HG03097 (cell line): ENCODE data around the gene VAV2.

Experiments used
- ATAC-seq: cut with Tn5 transposase; IDR thresholded peaks from one replicate; pipeline ENCODE4 v1.9.1; 2021; ENCODE audit not compliant: unreplicated experiment, low FRiP score

The VAV2 gene

DNA sequence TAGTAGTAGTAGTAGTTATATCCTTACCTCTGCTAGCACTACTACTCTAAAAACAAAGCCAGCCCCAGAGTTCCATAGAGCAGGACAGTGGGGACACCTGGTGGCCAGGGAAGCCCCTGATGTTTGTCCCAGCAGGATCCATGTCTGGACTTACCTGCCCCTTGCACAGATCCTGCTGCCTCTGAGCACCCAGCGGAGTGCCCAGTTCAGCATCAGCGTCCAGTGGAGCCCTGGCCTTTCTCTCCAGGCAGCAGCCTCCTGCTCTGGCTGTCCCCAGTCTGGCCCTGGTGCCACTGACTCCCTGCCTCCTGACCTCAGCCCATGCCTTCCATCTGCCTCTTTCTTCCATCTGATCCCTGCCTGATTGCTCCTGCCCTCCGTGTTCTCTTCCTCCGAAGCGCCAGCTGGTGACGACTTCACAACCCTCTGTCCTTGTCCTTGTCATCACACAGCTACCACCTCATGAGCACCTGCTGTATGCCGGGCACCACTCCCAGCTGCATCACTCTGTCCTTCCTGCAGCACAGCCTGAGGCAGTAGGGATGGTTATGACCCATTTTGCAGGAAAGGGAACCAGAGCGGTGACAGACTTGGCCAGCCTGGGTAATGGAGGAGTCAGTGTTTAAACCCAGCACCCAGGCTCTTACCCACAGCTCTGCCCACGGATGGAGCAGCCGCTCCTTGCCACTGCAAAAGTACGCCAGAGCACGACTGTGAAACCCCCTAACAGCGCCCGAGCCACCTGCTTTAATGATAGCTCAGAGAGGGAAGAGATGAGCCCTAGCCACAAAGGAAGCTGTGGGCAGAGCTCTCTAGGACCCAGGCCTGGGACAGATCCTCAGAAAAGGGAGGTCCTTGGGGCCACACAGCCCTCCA is 265.5 kb downstream of the VAV2 start:
- no peak for ATAC-seq

- ATAC-seq: no peak
Measured at GRCh38 chr9:133725886-133726285, 266.2 kb downstream of the VAV2 start.

- no peak for ATAC-seq
Measured at GRCh38 chr9:133718563-133719315, 273.4 kb downstream of the VAV2 start.

- no peak for ATAC-seq
Measured at GRCh38 chr9:133717113-133718031, 274.8 kb downstream of the VAV2 start.

GRCh38 chr9:133716564-133717112 is 275.5 kb downstream of the VAV2 start:
- no peak for ATAC-seq

DNA sequence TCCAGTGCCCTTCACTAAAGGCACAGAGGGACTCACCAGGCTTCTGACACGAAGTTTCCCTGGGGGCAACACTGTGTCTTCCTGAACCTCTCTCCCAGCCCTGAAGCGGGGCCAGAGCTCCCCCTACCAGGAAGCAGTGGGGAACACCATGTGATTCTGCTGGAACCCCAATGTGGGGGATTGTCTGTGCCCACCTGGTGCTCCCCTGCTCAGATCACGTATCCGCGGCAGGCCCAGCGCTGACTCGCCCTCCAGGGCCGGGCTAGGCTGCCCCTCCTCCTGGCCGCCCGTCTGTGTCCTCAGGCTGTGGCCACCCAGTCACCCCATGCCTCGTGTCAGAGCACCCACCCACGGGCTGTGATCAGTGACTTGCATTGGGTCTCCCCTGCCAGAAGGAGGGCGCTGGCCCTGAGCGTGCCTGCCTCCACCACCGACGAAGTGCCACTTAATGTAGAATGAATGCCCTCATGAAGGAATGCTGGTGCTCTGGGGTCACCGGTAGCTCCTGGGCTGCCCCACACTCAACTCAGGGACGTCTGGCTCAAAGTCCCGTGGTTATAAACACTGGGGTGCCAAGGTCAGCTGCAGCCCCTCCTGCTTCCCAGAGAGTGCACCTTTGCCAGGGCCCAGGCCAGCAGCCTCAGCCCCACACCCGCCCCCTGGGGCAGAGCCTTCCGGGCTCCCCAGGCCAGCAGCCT is 276.1 kb downstream of the VAV2 start:
- no peak for ATAC-seq

GRCh38 chr9:133715295-133715865 is 276.7 kb downstream of the VAV2 start:
- ATAC-seq: no peak

DNA sequence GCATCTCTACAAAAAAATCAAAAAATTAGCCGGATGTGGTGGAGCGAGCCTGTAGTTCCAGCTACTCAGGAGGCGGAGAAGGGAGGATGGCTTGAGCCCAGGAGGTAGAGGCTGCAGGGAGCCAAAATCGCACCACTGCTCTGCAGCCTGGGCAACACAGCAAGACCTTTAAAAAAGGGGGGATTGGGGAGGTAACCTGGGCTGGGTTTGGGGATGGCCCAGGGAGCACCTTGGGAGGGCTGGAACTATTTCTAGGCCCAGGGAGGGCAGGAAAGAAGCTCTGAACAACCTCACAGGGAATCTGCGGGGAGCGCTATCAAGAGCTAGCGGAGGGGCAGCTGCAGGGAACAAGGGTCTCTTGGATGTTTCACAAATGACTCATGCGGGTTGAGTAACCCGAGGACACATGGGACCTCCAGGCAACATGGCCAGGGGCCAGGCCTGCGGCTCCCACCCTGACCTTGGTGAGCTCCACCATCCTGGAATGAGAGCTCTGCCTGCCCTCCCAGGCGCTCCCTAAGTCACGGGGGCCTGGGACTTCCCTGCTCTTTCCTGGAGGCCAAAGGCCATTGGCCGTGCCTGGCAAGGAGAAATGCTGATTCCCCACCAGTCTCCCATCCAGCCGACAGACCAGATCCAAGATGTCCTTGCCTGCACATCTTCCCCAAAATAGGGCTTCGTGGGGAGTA is 277.4 kb downstream of the VAV2 start:
- no peak for ATAC-seq

DNA sequence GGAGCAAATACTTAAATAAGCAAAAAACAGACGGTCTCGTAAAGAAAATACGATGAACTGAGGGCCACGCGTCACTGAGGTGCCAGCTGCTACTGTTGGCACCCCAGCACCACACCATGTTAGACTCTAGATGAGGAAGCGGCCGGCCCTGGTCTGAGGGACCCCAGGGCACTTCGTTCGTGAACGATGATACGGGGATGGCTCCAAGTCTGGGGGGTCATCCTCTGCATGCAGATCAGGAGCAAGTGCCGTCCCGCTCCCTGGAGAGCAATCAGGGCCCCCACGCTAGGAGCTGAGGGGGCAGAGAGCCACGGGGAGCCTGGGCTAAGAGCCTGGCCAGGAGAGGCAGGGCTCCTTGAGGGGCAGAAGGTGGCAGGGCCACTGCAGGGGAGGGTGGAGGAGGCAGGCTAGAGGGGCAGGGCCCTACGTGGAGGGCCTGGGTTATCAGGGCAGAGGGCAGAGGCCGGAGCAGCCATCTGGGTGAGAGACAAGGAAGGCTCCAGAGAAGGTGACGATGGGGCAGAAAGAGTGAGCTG is 278.1 kb downstream of the VAV2 start:
- no peak for ATAC-seq

GRCh38 chr9:133713150-133713959 is 278.8 kb downstream of the VAV2 start:
- ATAC-seq: no peak

DNA sequence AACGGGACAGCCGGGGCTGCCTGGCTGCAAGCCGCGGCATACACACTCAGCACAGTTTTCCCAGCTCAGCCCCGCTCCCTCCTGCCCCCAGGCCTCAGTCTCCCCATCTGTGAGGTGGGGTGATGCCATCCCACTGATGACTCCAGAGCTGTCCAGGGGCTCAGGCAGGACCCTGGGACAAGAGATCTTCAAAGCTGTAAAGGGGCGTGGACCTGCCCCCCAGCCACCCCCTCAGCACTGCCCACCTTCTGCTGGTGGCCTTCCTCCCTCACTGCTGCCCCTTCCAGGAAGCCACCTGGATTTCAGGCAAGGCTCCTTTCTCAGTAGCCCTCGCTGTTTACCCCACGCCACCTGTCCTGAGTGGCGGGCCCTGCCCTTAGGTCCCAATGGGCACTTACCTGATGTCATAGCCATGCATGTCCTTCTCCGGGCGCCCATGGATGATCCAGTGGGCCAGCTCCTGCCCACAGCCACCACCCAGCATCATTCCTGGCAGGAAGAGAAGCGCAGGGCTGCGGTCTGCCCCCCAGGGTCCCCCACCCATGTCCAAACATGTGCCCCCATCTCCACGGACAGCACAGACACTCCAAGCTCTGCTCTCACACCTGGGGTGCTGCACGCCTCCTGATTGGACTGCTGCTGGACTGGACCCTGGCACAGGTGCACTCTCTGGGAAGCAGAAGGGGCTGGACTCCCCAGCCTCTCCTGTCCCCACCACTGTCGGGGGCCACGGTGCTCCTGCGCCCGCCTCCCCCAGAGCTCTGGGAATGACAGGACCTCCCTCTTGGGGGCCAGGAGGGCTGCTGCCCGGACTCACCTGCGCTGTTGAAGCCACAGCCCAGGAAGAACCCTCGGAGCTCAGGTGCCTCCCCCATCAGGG is 279.7 kb downstream of the VAV2 start:
- ATAC-seq: no peak
